Suprapubic skin (tissue), 4 donors: ENCODE measurements around the gene ADAM8. TPM values are rescaled to one million over a fixed set of nuclear protein-coding genes. Genes with fewer than 3 reads are reported as not detected.

Experiments
- DNase-seq, 2 donors: peaks; one replicate each; pipeline ENCODE4 v3.0.0-alpha.2; 2019; ENCODE audit warnings: low spot score in 2 of 2
- H3K27ac ChIP-seq: fragments of 200-600 bp; sonication (generic); one replicate; pipeline ENCODE4 v1.5.1; 2019
- H3K27me3 ChIP-seq: fragments of 200-600 bp; sonication (generic); one replicate; pipeline ENCODE4 v1.5.1; 2019
- H3K36me3 ChIP-seq: fragments of 200-600 bp; sonication (generic); one replicate; pipeline ENCODE4 v1.5.1; 2019
- H3K4me1 ChIP-seq: fragments of 200-600 bp; sonication (generic); one replicate; pipeline ENCODE4 v1.5.1; 2019
- H3K4me3 ChIP-seq: fragments of 200-600 bp; sonication (generic); one replicate; pipeline ENCODE4 v1.5.1; 2019; ENCODE audit warnings: mild to moderate bottlenecking
- H3K9me3 ChIP-seq: fragments of 200-600 bp; sonication (generic); one replicate; pipeline ENCODE4 v1.5.1; 2019
- EP300 ChIP-seq: sonication (generic); formaldehyde crosslinking; IDR thresholded peaks from one replicate; pipeline ENCODE4 v1.6.1; 2017; ENCODE audit warnings: antibody characterized with exemption
- POLR2A ChIP-seq, 2 donors: fragments of 450-650 bp; IDR thresholded peaks; one replicate each; pipeline ENCODE4 v1.6.1; 2017; ENCODE audit warnings: antibody characterized with exemption in 2 of 2, mild to moderate bottlenecking in 2 of 2, moderate library complexity in 2 of 2
- POLR2AphosphoS5 ChIP-seq, 3 donors: sonication (generic); formaldehyde crosslinking; IDR thresholded peaks; one replicate each; pipeline ENCODE4 v1.6.1; 2017; ENCODE audit warnings: antibody characterized with exemption in 3 of 3
- WGBS: methylation state at CpG from one replicate; pipeline ENCODE4 v1.1.5; 2018; 5-methylcytosine and 5-hydroxymethylcytosine counted together
- total RNA-seq, 4 donors: library from RNA; depleted of rRNA; stranded (reverse); fragments of >200 nt; gene quantifications; one replicate each; pipeline ENCODE4 v1.1.0, GENCODE V29; 2016
- TF ChIP-seq, protein P1 (sequence below), 2 donors: fragments of 200-600 bp in 1 of 2; fragments of 450-650 bp in 1 of 2; sonication (generic) in 1 of 2; IDR thresholded peaks; one replicate each; pipeline ENCODE4 v1.5.1; 2016 to 2019; ENCODE audit warnings: antibody characterized with exemption in 2 of 2, mild to moderate bottlenecking in 1 of 2, moderate library complexity in 1 of 2

Gene ADAM8
- total RNA-seq, 4 donors from 2014 or later, result 3.0 to 18.4 (median 4.1) TPM

DNA sequence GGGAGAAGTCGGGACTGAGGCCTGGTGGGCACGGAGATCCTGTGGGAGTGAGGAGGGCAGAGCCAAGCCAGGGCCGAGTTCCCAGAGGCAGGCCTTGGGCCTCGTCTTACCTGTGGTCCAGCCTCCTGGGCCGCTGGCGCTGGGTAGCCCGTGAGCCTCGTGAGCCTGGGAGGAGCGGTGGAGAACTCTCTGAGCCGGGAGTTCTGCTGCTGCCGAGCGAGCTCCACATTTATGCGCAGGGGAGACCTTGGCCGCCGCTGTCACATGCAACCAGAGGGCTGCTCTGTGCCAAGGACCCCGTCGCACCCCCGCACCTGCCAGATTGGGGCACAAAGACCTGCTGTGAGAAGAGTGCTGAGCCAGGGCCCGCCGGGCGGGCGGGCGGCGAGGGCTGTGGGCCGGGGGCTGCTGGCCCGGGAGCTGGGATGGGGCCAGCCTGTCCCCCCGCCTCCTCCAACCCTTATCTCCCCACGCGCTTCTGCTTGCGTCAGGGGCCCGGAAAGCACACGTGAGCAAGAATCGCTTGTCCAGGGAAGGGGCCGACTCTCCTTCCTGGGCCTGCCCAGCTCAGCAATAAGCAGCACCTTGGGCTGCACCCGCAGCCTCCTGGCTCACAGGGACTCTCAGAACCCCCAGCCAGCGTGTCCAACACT, 28.9 kb downstream of the ADAM8 start:
- TF ChIP-seq POLR2AphosphoS5 (IDR thresholded peaks at IDR 0.05) (no peak), POLR2A (IDR thresholded peaks at IDR 0.05) (no peak), EP300 (no peak)
- TF ChIP-seq, protein P1, sequence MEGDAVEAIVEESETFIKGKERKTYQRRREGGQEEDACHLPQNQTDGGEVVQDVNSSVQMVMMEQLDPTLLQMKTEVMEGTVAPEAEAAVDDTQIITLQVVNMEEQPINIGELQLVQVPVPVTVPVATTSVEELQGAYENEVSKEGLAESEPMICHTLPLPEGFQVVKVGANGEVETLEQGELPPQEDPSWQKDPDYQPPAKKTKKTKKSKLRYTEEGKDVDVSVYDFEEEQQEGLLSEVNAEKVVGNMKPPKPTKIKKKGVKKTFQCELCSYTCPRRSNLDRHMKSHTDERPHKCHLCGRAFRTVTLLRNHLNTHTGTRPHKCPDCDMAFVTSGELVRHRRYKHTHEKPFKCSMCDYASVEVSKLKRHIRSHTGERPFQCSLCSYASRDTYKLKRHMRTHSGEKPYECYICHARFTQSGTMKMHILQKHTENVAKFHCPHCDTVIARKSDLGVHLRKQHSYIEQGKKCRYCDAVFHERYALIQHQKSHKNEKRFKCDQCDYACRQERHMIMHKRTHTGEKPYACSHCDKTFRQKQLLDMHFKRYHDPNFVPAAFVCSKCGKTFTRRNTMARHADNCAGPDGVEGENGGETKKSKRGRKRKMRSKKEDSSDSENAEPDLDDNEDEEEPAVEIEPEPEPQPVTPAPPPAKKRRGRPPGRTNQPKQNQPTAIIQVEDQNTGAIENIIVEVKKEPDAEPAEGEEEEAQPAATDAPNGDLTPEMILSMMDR (IDR thresholded peaks at IDR 0.05), result no peak
- Histone ChIP-seq H3K4me1 (no peaks in the 10 kb centered on the region), H3K27me3 (peaks cover 83% of the 10 kb centered on the region), H3K4me3 (no peak overlapping the region), H3K27ac (no peak overlapping the region), H3K9me3 (no peaks in the 10 kb centered on the region), H3K36me3 (no peaks in the 10 kb centered on the region)
- DNase-seq, result no peak
- 78% methylated on average over 18 of the region's 36 CpGs for WGBS

- no peak for DNase-seq
- peaks cover 89% of the 10 kb centered on the region for H3K27me3 ChIP-seq
- H3K27ac ChIP-seq, result no peak overlapping the region
- no peaks in the 10 kb centered on the region for H3K9me3 ChIP-seq
- H3K4me3 ChIP-seq, result no peak overlapping the region
- H3K4me1 ChIP-seq, result peaks cover 5% of the 10 kb centered on the region
- no peaks in the 10 kb centered on the region for H3K36me3 ChIP-seq
- no peak for TF ChIP-seq EP300
- no peak for TF ChIP-seq POLR2AphosphoS5 (IDR thresholded peaks at IDR 0.05)
- TF ChIP-seq, protein P1 (IDR thresholded peaks at IDR 0.05), result no peak
- no peak for TF ChIP-seq POLR2A (IDR thresholded peaks at IDR 0.05)
- 46% methylated on average over 8 of the region's 12 CpGs for WGBS
These were observed 30.4 kb downstream of the ADAM8 start for GRCh38 chr10:133246236-133246626.

DNA sequence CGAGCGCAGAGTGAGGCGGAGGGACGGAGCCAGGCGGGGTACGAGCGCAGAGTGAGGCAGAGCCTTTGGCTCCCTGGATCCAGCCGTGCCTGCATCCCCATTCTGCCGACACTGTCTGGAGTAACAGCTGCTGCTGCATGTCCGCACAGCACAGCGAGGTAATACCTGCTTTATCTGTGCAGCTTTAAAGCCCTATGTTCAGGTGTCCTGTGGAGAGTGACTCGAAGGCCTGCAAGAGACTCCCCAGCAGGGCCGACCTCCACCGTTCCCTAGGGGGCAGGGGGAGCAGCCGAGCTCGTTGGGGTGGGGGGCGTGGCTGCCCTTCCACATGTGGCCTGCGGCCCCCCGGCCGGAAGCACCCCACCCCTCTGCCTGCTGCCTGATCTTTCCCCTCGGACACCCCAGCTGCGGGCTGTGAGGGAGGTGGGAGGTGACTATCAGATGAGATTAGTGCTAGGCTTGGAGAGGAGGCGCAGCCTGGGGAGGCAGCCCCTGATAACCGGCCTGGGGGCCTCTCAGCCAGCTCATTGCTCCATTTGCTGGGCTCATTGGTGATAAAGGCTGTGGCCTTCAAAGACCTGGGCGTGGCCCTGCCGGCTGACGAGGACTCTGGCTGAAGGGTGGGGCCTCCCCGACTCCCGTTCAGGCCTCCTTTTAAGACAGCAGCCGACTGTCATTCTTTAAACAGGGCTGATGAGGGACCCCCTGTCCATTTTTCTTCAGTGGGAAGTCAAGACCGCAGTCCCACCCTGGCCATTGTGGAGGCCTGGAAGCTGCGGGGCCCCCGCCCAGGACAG, 31.0 kb downstream of the ADAM8 start:
- no peaks in the 10 kb centered on the region for H3K36me3 ChIP-seq
- no peak for DNase-seq
- H3K4me1 ChIP-seq, result peaks cover 9% of the 10 kb centered on the region
- TF ChIP-seq POLR2AphosphoS5 (IDR thresholded peaks at IDR 0.05), result no peak
- TF ChIP-seq POLR2A (IDR thresholded peaks at IDR 0.05), result no peak
- TF ChIP-seq, protein P1 (IDR thresholded peaks at IDR 0.05), result no peak
- TF ChIP-seq EP300, result no peak
- no peak overlapping the region for H3K4me3 ChIP-seq
- no peak overlapping the region for H3K27ac ChIP-seq
- H3K27me3 ChIP-seq, result peaks cover 91% of the 10 kb centered on the region
- H3K9me3 ChIP-seq, result no peaks in the 10 kb centered on the region
- WGBS, result 80% methylated on average over 2 of the region's 33 CpGs

DNA sequence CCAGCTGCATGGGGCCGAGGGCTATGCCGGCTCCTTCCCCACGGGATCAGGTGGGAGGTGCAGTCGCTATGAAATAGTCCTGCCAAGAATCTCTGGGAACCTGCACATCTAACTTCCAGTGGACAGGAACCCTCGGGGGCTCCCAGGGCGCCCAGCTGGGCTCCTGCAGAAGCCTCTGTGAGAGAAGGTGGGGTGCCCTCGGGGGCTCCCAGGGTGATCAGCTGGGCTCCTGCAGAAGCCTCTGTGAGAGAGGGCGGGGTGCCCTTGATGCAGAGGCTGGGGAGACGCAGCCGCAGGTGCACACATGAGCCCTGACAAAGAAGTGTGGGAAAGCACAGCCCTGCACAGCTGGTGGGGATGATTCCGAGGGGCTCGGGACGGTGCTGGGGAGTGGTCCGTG, 33.1 kb downstream of the ADAM8 start:
- peaks cover 9% of the 10 kb centered on the region for H3K4me1 ChIP-seq
- no peak overlapping the region for H3K27ac ChIP-seq
- H3K9me3 ChIP-seq, result no peaks in the 10 kb centered on the region
- peaks cover 98% of the 10 kb centered on the region for H3K27me3 ChIP-seq
- DNase-seq, result no peak
- H3K36me3 ChIP-seq, result no peaks in the 10 kb centered on the region
- TF ChIP-seq POLR2A (IDR thresholded peaks at IDR 0.05) (no peak), EP300 (no peak), POLR2AphosphoS5 (IDR thresholded peaks at IDR 0.05) (no peak)
- TF ChIP-seq, protein P1 (IDR thresholded peaks at IDR 0.05), result no peak
- H3K4me3 ChIP-seq, result no peak overlapping the region
- WGBS, result 47% methylated on average over 10 of the region's 14 CpGs

DNA sequence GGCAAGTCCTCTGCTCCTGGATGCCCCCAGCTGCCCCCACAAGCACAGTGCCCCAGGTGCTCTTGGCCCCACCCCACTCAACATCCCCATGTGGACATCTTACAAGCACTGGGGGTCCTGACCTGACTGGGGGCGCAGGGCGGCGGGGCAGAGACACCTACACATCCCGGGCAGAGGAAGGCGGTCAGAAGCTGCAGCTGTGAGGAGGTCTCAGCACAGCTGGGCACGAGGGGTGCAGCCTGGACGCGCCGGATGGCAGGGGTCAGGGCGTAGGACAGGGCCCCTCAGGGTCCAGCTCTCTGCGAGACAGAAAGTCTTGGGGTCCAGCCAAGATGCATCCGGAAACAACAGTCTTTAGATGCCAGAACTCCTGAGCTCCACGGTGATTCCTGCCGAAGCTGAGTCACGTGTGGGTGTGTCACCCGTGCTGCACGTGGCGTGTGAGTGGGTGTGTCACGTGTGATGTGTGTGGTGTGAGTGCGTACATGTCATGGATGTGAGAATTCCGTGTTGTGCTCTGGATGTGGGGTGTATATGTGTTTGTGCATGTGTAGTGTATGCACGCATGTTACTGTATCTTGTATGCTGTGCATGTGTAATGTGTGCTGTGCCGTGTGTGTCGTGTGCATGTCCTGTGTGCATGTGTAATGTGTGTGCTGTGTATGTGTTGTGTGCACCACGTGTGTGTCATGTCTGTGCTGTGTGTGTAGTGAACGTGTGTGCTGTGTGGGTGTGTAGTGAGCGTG, 33.9 kb downstream of the ADAM8 start:
- DNase-seq, result no peak
- no peak overlapping the region for H3K4me3 ChIP-seq
- H3K9me3 ChIP-seq, result no peaks in the 10 kb centered on the region
- peaks cover 14% of the 10 kb centered on the region for H3K4me1 ChIP-seq
- TF ChIP-seq POLR2AphosphoS5 (IDR thresholded peaks at IDR 0.05) (no peak), EP300 (no peak), POLR2A (IDR thresholded peaks at IDR 0.05) (no peak)
- TF ChIP-seq, protein P1 (IDR thresholded peaks at IDR 0.05), result no peak
- H3K27ac ChIP-seq, result no peak overlapping the region
- WGBS, result 59% methylated on average over 27 of the region's 27 CpGs
- no peaks in the 10 kb centered on the region for H3K36me3 ChIP-seq
- H3K27me3 ChIP-seq, result peaks cover 98% of the 10 kb centered on the region
